Measurements from ENCODE around the gene TRIM4.
"Not testable (repeated sequence)": the region's sequence is repeated elsewhere in the genome, so short reads cannot be mapped to it uniquely, and the experiment has no call there.

The TRIM4 gene

DNA sequence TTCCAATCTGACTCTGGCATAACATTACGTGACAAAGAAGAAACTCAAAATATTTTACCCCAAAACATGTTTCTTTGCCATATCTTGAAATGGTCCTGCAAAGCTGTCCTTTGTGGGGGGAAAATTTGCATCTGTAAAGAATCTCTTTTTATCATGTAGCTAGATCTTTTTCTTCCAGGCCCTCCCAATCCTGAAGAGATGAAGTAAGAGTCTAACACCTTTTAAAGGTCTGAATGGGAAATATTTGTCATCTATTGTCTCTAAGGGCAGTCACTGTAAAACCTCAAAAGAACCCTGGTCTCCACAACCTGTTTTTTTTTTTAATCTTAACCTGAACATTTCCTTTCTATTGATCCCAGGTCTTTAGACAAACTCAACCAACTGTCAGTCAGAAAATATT, 51.1 kb downstream of the TRIM4 start:
- no peaks in the 10 kb centered on the region for H3K9me3 ChIP-seq (ENCODE audit: control insufficient read depth, insufficient read depth, low read length)
- no peak overlapping the region for H3K9ac ChIP-seq (ENCODE audit: low read depth, low read length)
- no peaks in the 10 kb centered on the region for H3K27me3 ChIP-seq (ENCODE audit: control insufficient read depth, insufficient read depth, low read length)
- no peaks in the 10 kb centered on the region for H3K4me1 ChIP-seq (ENCODE audit: control insufficient read depth, insufficient read depth, low read length)
- no peaks in the 10 kb centered on the region for H3K36me3 ChIP-seq (ENCODE audit: control insufficient read depth, insufficient read depth, low read length)
- H3K4me3 ChIP-seq (ENCODE audit: low read depth, low read length), result no peak overlapping the region

DNA sequence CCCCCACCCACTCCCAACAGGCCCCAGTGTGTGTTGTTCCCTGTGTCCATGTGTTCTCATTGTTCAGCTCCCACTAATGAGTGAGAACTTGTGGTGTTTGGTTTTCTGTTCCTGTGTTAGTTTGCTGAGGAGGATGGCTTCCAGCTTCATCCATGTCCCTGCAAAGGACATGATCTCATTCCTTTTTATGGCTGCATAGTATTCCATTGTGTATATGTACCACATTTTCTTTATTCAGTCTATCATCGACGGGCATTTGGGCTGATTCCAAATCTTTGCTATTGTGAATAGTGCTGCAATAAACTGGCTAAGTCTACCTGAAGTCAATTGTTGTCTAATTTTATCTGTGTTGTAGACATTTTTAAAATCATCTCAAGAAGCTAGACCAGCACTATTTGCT, 51.9 kb downstream of the TRIM4 start:
- not testable (repeated sequence) for H3K9me3 ChIP-seq (ENCODE audit: control insufficient read depth, insufficient read depth, low read length); H3K36me3 ChIP-seq (ENCODE audit: control insufficient read depth, insufficient read depth, low read length); H3K27me3 ChIP-seq (ENCODE audit: control insufficient read depth, insufficient read depth, low read length); H3K4me3 ChIP-seq (ENCODE audit: low read depth, low read length); H3K9ac ChIP-seq (ENCODE audit: low read depth, low read length); H3K4me1 ChIP-seq (ENCODE audit: control insufficient read depth, insufficient read depth, low read length)

DNA sequence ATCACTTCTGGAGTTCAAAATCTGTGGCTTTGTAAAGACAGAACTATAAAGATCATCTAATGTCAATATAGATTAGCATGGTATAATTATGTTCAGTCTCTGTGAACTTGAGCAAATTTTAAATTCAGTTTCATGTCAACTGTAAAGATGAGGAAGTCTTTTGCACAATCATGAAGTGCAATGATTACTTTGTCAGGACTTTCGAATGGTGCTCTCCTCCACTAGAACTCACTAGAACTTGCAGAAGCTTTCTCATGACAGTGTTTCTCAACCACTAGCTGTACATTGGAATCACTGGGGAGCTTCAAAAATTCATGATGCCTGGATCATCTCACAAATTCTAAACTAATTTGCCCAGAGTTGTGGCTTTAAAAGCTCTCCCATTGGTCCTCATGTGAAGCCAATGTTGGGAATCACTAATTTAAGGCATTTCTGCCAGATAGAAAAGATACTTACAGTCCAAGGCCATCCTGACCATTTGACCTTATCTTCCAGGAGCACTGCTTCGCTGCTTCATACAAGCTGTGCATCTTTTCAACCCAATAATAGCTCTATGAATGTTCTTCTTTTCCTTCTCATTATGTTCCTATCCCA, 55.4 kb downstream of the TRIM4 start:
- Histone ChIP-seq H3K4me3 (ENCODE audit: low read depth, low read length) (no peak overlapping the region), H3K36me3 (ENCODE audit: control insufficient read depth, insufficient read depth, low read length) (no peaks in the 10 kb centered on the region), H3K9ac (ENCODE audit: low read depth, low read length) (no peak overlapping the region), H3K9me3 (ENCODE audit: control insufficient read depth, insufficient read depth, low read length) (no peaks in the 10 kb centered on the region), H3K27me3 (ENCODE audit: control insufficient read depth, insufficient read depth, low read length) (no peaks in the 10 kb centered on the region), H3K4me1 (ENCODE audit: control insufficient read depth, insufficient read depth, low read length) (no peaks in the 10 kb centered on the region)

DNA sequence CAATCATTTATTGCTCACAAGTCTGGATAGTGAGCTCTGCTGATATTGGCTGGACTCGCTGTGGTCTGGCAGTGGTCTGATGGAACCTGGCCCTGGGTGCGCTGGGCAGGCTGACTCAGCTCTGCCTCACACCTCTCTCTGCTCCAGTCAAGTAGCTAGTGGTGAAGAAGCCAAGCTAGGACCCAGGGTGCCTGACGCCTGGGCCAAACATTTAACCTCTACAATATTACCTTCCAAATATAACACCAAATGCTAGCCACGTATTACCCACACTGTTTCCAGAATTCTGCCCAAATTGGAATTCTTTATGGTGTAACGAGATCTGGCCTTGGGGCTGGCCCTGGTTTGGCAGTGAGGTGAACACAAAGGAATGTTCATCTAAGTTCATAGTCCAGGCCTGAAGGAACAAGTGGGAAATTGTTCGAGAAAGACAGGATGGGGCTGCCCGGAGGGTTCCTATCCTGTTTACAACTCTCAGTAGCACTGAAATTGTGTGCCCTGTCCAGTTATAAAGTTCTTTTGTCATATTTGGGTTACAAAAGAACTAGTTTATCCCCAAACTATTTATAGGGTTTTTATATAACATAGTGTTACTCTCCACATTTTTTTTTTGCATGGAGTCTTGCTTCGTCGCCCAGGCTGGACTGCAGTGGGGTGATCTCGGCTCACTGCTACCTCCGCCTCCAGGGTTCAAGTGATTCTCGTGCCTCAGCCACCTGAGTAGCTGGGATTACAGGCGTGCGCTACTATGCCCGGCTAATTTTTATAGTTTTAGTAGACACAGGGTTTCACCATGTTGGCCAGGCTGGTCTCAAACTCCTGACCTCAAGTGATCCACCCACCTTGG, 58.8 kb downstream of the TRIM4 start:
- H3K27me3 ChIP-seq (ENCODE audit: control insufficient read depth, insufficient read depth, low read length), result no peaks in the 10 kb centered on the region
- H3K9me3 ChIP-seq (ENCODE audit: control insufficient read depth, insufficient read depth, low read length), result no peaks in the 10 kb centered on the region
- no peaks in the 10 kb centered on the region for H3K36me3 ChIP-seq (ENCODE audit: control insufficient read depth, insufficient read depth, low read length)
- H3K9ac ChIP-seq (ENCODE audit: low read depth, low read length), result no peak overlapping the region
- no peak overlapping the region for H3K4me3 ChIP-seq (ENCODE audit: low read depth, low read length)
- no peaks in the 10 kb centered on the region for H3K4me1 ChIP-seq (ENCODE audit: control insufficient read depth, insufficient read depth, low read length)

DNA sequence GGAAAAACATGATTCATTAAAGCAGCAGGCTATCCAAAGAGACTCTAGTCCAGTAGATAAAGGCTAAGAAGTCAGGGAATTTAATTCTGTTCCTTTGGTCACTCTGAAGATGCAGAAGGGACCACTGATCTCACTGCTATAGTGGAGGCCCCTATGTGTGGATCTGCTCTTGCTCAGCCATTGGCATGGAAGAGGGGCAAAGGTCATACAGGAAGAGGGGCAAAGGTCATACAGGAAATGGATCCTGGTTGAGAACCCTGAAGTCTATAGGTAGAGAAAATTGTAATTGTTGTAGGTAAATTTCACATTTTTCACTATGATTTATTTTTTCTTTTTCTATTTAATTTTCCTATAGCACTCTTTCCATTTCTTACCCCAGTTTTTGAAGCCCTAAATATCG, 64.1 kb downstream of the TRIM4 start:
- Histone ChIP-seq H3K4me1 (ENCODE audit: control insufficient read depth, insufficient read depth, low read length) (no peaks in the 10 kb centered on the region), H3K4me3 (ENCODE audit: low read depth, low read length) (no peak overlapping the region), H3K27me3 (ENCODE audit: control insufficient read depth, insufficient read depth, low read length) (no peaks in the 10 kb centered on the region), H3K36me3 (ENCODE audit: control insufficient read depth, insufficient read depth, low read length) (no peaks in the 10 kb centered on the region), H3K9me3 (ENCODE audit: control insufficient read depth, insufficient read depth, low read length) (no peaks in the 10 kb centered on the region), H3K9ac (ENCODE audit: low read depth, low read length) (no peak overlapping the region)

DNA sequence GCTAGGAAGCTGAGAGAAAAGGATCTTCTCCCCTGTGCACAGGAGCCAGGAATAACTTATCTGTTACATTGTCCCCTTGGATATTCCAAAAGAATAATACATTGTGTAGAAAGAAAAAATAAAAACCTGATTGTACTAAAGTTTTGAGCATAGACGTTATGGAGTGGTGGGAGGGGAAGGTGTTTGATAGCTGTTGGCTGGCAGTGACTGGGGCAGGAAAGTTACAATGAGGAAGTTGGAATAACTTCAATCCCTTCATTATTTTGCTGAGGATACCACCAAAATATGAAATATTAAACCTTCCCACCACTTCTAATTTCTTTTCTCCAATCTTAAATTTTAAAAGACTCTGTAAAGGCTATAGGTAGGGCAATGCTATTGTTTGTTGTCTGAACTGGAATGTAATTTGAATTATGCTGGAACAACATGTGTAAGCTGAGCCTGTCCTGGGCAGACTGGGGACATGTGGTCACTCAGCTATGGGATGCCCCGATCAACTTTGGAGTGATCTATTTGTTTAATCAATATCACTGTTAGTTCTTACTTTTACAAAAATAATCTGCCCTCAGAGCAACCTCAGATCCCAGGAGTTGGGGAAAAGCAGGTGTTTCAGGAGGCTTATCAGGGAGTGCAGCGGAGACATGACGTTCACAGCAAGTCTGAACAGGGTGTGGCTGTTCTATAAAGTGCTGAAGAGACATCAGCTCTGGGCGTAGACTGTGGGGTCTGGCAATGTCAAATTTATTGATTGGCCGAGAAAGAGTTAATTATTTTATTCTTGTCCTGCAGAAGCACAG, 70.7 kb downstream of the TRIM4 start:
- Histone ChIP-seq H3K9me3 (ENCODE audit: control insufficient read depth, insufficient read depth, low read length) (no peaks in the 10 kb centered on the region), H3K27me3 (ENCODE audit: control insufficient read depth, insufficient read depth, low read length) (no peaks in the 10 kb centered on the region)

DNA sequence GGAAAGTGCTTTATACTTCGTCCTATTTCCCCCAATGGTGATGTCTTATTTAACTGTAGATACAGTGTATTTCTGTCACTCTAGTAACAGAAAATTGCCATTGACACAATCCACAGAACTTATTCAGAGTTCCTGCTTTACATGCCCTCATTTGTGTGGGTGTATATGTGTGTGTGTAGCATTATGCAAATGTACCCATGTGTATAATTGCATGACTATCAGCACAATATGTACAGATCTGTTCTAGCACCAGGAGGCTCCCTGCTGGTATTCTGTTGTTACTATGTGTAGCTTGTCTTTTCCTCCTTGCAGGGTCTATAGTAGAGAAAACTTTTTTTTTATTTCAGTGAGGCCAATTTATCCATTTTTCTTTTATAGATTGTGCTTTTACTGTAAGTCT, 75.0 kb downstream of the TRIM4 start:
- Histone ChIP-seq H3K36me3 (ENCODE audit: control insufficient read depth, insufficient read depth, low read length) (no peaks in the 10 kb centered on the region), H3K9me3 (ENCODE audit: control insufficient read depth, insufficient read depth, low read length) (no peaks in the 10 kb centered on the region), H3K27me3 (ENCODE audit: control insufficient read depth, insufficient read depth, low read length) (no peaks in the 10 kb centered on the region), H3K4me3 (ENCODE audit: low read depth, low read length) (no peak overlapping the region), H3K9ac (ENCODE audit: low read depth, low read length) (no peak overlapping the region), H3K4me1 (ENCODE audit: control insufficient read depth, insufficient read depth, low read length) (peaks cover 33% of the 10 kb centered on the region)

More for the DNA sequence above, 70.7 kb downstream of the TRIM4 start:
- Histone ChIP-seq H3K9ac (ENCODE audit: low read depth, low read length) (no peak overlapping the region), H3K36me3 (ENCODE audit: control insufficient read depth, insufficient read depth, low read length) (no peaks in the 10 kb centered on the region), H3K4me1 (ENCODE audit: control insufficient read depth, insufficient read depth, low read length) (no peaks in the 10 kb centered on the region), H3K4me3 (ENCODE audit: low read depth, low read length) (no peak overlapping the region)

DNA sequence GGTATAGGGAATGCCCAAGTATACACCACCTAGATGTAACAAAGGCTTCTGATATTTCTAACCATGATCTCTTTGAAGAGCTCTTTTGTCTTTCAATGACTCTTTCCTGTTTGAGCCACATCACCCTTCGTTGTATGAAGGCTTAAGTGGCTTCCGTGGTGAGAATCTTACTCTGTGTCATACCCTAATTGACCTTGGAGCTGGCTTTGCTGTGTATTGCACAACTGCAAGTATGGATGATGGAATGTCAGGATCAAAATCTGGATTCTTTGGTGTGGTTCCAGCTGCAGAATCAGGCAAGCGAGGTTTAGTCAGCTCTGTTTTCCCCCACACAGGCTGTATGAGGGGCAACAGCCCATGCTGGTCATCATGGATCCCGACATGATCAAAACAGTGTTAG, 75.5 kb downstream of the TRIM4 start:
- no peaks in the 10 kb centered on the region for H3K27me3 ChIP-seq (ENCODE audit: control insufficient read depth, insufficient read depth, low read length)
- no peak overlapping the region for H3K4me3 ChIP-seq (ENCODE audit: low read depth, low read length)
- no peak overlapping the region for H3K9ac ChIP-seq (ENCODE audit: low read depth, low read length)
- peaks cover 38% of the 10 kb centered on the region for H3K4me1 ChIP-seq (ENCODE audit: control insufficient read depth, insufficient read depth, low read length)
- H3K36me3 ChIP-seq (ENCODE audit: control insufficient read depth, insufficient read depth, low read length), result no peaks in the 10 kb centered on the region
- H3K9me3 ChIP-seq (ENCODE audit: control insufficient read depth, insufficient read depth, low read length), result no peaks in the 10 kb centered on the region

DNA sequence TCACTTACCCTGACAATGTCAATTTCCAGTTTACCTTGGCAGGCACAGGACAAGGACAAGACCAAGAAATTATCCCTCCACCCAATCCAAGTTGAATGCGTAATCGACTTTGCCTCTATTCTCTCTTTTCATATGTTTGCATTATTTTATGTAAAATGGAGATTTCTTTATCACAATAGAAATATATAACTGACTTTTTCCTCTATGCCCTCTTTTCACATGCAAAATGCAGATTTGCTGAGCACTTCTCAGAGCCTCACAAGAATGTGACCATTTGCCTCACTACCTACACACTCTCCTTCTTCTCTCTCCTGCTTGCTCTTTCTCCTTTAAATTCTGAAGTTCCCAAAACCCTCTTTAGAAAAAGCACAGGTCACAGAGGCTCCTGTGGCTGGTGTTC, 76.4 kb downstream of the TRIM4 start:
- H3K9ac ChIP-seq (ENCODE audit: low read depth, low read length), result no peak overlapping the region
- peaks cover 39% of the 10 kb centered on the region for H3K4me1 ChIP-seq (ENCODE audit: control insufficient read depth, insufficient read depth, low read length)
- H3K4me3 ChIP-seq (ENCODE audit: low read depth, low read length), result no peak overlapping the region
- H3K9me3 ChIP-seq (ENCODE audit: control insufficient read depth, insufficient read depth, low read length), result no peaks in the 10 kb centered on the region
- no peaks in the 10 kb centered on the region for H3K27me3 ChIP-seq (ENCODE audit: control insufficient read depth, insufficient read depth, low read length)
- no peaks in the 10 kb centered on the region for H3K36me3 ChIP-seq (ENCODE audit: control insufficient read depth, insufficient read depth, low read length)
